Endometrial microvascular endothelial cells (primary cell): ENCODE data around the gene SWAP70. TPM values are rescaled to one million over a fixed set of nuclear protein-coding genes. Genes with fewer than 3 reads are reported as not detected.

Source experiments
- in situ Hi-C: cut with HindIII; loops from 2 replicates; pipeline ENCODE4 v1.10.0; 2017; ENCODE audit warnings: low sequenced_read_pairs, low pct_unique_long_range_greater_than_20kb; ENCODE audit errors: inconsistent ontology term
- total RNA-seq: library from RNA; depleted of rRNA; stranded (reverse); fragments of >200 nt; gene quantifications from one replicate; pipeline ENCODE4 v1.2.3, GENCODE V29; 2015; ENCODE audit errors: inconsistent ontology term

Gene SWAP70
- total RNA-seq, 1 donor from 2014 or later: 111 TPM

DNA sequence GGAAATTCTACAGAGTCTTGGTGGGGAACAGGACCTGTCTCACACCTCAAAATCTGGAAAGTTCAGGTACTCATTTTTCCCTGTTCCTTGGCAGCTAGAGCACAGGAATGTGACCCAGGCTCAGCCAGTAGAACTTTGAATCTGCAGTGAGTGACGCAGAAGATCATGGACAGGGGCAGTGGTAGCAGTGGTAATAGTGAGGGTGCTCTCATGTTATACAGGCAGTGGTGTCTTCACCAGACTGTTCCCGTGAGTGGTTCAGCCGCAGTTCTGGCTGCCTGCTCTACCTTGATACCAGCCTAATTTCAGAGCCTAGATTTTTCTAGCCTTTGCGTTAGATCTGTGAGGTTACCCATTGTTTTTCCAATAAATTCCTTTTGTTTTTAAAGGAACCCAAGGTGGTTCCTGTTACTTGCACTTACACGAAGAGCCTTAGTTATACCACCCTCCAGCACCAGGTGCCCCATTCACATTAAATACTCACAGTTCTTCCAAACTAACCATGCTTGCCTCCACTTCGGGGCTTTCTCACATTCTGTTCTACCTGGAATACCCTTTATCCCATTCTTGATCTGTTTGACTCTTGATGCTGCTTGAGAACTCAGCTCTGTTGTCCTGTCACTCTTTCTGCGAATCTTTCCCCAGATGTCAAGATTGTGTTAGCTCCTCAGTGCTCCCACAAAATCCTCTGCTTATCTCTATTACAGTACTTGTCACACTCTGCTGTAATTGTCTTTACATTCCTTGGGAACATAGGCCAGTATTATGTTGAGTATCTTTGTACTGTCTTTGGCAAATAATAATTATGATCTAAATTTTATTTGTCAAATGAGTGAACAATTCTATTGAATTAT is 47.8 kb downstream of the SWAP70 start:
- in situ Hi-C loops: no loop called here

DNA sequence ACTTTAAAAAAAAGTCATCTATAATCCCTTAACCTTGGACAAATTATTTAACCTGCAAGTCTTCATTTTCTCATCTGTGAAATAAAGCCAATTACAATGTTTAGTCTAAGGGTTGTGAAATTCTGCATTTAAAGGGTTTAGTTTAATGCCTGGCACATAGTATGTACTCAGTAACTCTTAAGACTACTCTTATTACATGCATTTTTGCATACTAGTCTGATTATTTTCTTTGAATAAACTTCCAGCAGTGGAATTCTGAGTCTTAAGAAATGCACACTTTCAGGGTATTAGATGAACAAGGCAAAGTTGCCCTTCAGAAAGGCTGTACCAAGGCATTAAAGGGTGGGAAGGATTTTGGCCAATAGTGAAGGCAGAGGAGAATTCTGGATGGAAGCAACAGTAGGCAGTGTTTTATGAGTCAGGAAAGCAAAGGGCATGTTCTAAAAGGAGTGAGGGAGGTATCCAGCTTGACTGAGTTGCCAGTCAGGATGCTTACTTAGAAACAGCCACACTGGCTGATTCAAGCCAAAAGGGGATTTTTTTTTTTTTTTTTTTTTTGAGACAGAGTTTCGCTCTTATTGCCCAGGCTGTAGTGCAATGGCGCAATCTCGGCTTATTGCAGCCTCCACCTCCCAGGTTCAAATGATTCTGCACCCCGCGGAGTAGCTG is 50.5 kb downstream of the SWAP70 start:
- in situ Hi-C loops: no loop called here

DNA sequence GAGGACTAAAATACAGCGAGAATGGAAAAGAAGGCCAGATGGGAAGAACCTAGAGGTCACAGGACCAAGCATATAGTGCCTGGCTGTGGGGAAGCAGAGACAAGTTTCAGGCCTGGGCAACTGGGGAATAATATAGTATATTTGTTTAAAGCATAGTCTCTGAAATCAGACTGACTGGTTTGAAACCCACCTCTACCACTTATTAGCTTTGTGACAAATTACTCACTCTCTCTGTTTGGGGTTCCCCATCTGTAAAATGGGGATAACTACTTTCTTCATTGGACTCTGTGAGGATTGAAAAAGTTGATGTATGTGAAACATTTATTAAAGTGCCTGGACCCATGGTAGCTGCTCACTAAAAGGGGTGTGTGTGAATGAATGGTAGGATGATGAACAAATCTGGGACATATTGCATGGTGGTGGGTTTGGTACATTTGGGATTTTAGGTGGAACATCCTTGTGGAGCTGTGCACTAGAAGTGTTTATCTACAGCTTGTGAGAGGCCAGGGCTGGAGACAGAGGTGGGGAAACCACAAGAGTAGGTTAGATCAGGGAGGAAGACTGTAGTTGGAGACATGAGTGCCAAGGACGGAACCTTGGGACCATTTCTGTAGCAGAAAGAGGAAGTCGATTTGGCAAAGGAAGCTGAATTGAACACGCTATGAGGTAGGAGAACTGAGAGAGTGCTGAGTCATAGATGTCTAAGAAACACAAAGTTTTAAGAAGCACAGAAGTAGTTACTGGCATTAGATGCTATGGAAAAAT is 52.6 kb downstream of the SWAP70 start:
- in situ Hi-C loops: no loop called here

DNA sequence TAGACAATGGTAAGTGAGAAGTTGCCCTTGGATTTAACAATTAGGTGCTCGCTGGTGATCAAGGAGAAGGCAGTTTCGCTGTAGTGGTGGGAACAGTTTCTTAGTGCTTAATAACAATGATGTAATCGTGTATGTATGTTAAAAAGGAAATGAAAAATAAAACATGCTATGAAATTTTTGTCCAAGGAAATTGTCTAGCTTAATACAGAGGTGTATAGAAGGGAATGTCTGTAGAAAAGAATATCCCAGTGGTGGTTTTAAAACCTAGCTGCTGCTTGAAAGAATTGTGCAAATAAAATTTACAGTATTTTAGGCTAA is 53.1 kb downstream of the SWAP70 start:
- in situ Hi-C loops: no loop called here

DNA sequence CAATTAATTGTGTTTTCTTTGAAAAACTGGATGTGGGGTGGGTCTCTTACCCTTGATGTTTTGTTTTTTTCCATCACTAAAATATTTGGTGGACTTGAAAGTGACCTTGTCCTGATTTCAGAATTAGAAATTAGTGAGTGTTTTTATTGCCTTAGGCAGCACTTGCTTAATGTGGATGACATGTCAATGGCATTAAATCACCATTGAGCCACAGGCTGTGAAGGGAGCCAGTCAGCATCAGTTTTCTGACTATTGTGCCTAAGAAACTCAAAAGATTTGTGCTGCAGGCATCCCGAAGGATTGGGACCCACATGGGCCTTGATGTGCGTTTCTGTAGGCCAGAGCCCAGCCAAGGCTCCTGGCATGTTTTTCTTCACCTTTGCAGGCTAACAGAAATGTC is 53.8 kb downstream of the SWAP70 start:
- in situ Hi-C loops: no loop called here

DNA sequence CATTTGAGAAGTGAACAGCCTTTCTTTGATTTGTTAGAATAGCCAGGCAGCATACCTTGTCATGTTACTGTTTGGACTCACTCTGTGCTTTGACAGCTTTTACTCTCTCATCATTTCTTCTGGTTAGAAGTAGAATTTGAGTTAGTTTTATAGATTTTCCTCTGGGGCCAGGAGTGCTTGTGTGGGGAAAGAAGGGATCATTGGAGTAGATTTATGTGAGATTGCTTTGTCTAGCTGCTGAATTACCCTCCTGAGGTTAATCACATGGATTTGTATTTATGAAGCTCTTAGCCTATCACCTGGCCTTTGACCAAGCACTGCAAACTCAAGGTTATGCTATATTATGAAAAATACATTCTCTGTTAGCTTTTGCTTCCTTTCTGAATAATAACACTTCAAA is 54.3 kb downstream of the SWAP70 start:
- in situ Hi-C loops: no loop called here

DNA sequence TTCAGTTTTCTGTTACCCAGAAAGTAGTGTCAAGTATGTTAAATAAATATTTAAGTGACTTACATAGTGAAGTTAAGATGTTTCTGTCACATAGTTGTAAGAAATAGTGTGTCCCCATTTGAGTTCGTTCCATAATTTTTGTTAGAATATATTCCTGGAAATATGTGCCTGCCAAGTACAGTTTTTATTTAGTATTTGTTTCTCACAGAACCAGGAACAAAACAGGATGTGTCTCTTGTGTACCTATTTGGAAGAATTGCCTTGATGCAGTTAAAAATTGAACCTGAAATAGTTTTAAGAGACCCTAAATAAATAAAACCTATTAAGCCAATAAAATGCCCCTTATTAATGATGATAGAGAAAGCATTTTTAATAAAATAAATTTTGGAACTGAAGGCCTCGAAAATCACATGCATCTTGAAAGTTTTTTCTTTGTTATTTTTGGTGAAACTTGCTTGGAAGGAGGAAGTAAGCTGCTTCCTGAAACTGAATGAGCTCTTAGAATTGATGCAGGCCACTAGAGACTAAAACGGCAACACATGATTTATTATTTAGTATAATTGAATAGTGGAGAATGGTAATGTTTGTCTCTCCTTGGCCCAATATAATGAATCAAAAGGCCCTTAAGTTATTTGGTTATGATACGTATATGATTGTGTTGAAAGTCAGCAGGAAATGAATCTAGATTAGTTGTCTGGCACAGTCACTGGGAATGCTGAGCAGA is 55.9 kb downstream of the SWAP70 start:
- in situ Hi-C loops: loop anchor here (5.0 kb wide), 1 partner anchor 32 kb away; no protein-coding TSS in a partner anchor

DNA sequence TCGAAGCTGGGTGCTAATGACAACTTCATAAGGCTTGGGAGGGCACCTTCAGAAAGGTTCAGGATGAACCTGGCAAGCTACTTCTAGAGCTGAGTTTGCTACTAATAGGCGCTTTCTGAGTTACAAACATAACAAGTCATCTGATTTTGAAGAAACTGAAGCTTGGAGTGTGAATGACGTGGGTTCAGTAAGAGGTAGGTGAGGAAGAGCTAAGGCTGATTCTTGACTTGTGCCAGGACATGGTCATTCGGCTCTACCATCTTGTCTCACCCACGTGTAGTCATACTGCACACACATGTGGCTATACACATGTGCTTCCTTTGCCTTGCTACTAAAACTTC is 56.4 kb downstream of the SWAP70 start:
- in situ Hi-C loops: loop anchor here (5.0 kb wide), 1 partner anchor 33 kb away; no protein-coding TSS in a partner anchor

DNA sequence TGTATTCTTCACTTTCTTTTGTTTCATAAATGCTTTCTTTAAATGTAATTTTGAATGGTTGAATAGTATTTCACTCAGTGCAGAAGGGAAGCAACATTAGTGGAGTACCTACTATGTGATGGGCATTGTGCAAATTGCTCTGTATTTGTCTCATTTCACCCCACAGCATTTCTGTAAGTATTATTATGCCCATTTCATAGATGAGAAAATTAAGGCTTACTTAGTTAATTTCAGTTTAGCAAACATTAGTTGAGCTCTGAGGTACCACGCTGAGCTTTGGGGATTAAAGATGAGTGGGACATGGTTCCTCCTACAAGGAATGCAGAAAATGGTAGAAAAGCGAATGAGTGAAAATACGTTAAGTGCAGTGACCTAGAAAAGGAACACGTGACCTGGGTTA is 58.1 kb downstream of the SWAP70 start:
- in situ Hi-C loops: loop anchor here (5.0 kb wide), 1 partner anchor 35 kb away; no protein-coding TSS in a partner anchor

DNA sequence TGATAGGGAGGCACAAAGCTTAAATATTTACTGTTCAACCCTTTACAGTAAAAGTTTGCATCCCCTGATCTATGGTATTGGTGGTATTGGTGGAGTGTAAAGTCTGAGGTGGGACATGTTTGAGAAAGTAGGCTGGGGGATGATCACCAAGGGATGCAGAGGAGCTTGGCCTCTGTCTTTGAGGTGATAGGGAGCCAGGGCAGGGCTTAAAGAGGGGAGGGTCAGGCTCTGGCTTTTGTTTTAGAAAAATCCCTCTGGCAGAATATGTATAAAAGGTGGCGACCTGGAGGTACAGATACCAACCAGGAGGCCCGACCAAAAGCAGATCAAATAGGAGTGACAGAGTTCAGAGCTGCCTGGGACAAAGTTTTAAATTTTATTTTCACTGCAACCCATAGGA is 59.0 kb downstream of the SWAP70 start:
- in situ Hi-C loops: loop anchor here (5.0 kb wide), 1 partner anchor 36 kb away; no protein-coding TSS in a partner anchor

DNA sequence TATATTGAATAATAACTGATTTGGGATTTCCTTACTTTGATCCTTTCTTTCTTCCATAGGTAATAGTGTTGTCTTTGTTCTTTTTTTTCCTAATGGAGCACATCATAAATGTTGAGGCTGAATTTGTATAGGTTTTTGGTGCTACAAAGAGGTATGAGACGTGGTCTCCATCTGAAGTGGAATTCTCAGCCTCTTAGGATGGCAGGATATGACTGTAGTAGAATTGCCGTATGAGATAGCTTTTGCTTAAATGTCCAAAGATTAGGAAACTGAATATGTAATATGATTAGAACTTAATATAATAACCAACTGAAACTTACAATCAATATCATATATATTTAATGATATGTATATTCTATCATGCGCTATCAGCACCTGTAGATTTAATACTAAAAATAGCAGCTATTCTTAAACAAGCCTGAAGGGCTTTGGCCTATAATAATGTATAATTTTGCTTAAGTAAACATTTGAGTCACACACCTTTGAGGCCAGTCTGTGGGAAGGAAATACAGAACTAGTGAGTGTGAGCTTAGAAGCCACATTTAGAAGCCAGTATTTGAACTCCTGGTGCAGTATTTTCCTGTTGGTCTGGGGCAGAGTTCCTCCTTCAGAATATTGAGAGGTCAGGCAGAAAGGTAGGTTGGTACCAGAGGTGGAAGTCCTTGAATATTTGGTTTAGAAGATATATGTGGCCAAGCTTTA is 62.6 kb downstream of the SWAP70 start:
- in situ Hi-C loops: no loop called here

DNA sequence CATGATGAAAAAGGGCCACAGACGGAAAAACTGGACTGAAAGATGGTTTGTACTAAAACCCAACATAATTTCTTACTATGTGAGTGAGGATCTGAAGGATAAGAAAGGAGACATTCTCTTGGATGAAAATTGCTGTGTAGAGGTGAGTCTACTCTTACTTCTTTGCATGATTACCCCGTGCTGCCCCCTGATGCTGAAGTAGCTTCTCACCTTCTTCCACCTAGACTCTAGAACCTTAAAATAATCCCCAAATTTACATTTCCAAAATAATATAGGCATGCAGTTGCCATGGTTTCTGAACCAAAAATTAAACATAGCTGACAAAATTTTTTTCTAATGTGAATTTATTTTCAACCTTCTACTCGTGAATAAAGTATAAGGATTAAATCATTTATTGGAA is 64.2 kb downstream of the SWAP70 start:
- in situ Hi-C loops: no loop called here

DNA sequence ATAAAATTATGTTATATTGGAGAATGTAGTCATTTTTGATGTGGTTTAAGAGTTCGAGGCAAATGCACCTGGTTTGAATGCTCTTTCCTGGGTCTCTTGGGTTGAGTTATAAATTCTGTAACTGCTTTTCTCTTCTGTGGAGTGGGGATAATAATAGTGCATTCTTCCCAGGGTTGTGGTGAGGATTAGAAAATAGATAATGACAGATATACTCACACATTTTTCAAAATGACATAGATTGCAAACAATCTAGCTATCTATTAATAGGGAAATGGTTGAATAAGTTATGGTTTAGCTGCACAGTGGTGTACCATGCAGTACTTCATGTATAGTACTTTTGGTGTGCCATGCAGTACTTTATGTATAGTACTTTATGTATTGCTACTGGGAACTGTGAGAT is 67.4 kb downstream of the SWAP70 start:
- in situ Hi-C loops: no loop called here

DNA sequence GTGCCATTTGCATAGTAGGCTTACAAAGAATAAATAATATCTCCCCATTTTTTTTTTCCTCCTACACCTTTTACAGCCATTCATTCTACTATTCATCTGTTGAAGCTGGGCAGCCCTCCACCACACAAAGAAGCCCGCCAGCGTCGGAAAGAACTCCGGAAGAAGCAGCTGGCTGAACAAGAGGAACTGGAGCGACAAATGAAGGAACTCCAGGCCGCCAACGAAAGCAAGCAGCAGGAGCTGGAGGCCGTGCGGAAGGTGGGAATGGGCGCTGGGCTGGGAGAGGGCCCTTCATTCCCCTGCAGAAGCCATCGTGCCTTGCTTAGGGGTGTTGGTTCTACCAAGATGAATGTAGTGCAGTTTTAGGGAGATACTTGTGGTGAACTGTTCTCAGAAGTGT is 68.6 kb downstream of the SWAP70 start:
- in situ Hi-C loops: no loop called here

DNA sequence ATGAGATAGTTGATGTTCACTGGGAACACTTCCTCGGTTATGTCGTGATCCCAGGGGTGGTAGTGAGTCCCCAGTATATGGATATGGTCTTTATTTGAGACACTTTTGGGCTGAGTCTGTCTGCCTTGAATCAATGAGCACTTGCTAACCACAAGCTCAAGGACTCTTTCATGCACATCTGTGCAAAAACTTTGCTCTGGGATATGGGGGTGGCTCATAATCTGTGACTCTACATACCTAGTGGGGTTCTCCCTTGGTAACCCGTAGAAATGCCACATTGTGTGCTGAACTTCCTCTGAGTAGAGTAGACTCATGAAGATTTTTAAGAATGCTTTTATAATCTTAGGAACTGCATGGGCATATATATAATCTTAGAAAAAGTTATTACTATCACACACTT is 69.3 kb downstream of the SWAP70 start:
- in situ Hi-C loops: no loop called here

DNA sequence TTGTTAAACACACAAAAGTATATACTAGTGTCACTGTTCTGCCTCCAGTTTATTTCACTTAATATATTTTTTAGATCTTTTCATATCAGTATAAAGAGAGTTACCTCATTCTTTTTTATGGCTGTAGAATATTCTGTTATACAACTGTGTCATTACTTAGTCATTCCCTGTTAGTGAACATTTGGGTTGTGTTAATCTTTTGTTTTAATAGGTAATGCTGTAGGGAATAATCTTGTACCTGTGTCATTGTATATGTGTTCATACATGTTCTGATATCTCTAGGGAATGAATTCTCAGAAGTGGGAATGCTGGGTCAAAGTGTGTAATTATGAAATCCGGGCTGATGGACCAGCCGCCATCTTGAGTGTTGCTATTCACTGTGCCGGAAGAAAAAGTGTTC is 71.4 kb downstream of the SWAP70 start:
- in situ Hi-C loops: no loop called here

DNA sequence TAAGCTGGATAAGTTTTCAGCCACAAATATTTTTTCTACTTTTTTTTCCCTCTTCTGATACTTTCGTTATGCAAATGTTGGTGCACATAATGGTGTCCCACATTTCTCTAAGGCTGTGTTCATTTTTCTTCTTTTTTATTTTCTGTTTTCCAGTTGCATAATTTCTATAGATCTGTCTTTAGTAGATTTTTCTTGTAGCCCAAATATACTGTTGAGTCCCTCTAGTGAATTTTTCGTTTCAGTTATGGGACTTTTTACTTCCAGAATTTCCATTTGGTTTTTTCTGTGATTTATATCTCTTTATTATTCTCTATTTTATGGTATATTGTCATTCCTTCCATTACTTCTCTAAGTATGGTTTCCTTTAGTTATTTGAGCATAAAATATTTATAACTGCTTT is 72.0 kb downstream of the SWAP70 start:
- in situ Hi-C loops: no loop called here

DNA sequence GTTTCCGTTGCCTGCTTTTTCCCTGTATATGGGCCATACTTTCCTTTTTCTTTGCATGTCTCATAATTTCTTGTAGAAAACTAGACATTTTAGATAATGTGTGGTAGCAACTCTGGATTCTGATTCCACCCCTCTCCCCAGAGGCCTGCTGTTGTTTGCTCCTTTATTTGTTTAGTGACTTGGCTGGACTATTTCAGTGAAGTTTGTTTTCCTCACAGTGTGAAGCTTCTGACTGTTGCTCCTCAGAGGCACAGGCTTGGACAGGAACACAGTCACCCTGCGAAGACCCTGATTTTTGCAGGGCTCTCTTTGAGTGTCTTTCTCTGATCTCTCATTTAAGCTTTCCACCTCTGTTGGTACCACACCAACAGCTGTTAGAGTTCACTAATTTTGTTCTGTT is 72.5 kb downstream of the SWAP70 start:
- in situ Hi-C loops: no loop called here

DNA sequence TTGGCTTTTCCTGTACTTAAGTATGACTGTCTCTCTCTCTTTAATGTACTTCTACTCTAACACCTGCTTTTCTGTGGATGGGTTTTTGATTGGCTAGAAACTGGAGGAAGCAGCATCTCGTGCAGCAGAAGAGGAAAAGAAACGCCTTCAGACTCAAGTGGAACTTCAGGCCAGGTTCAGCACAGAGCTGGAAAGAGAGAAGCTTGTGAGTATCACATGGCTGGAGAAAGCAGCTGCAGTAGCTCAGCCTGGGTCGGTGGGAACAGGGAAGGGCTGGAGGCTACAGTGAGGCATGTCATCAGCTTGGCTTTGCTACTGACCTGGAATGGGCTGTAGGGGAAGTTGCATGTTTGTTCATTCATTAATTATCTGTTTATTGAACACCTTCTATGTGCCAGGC is 74.2 kb downstream of the SWAP70 start:
- in situ Hi-C loops: no loop called here
